Measurements from ENCODE around the gene SURF2. TPM values are rescaled to one million over a fixed set of nuclear protein-coding genes. Genes with fewer than 3 reads are reported as not detected.
"Not testable (repeated sequence)": the region's sequence is repeated elsewhere in the genome, so short reads cannot be mapped to it uniquely, and the experiment has no call there.

The SURF2 gene
- total RNA-seq (10 to 100 TPM; 10.2 to 32.3 (median 15.2) TPM), polyA plus RNA-seq (10 to 100 TPM; 17.4 to 27.1 (median 19.9) TPM)

DNA sequence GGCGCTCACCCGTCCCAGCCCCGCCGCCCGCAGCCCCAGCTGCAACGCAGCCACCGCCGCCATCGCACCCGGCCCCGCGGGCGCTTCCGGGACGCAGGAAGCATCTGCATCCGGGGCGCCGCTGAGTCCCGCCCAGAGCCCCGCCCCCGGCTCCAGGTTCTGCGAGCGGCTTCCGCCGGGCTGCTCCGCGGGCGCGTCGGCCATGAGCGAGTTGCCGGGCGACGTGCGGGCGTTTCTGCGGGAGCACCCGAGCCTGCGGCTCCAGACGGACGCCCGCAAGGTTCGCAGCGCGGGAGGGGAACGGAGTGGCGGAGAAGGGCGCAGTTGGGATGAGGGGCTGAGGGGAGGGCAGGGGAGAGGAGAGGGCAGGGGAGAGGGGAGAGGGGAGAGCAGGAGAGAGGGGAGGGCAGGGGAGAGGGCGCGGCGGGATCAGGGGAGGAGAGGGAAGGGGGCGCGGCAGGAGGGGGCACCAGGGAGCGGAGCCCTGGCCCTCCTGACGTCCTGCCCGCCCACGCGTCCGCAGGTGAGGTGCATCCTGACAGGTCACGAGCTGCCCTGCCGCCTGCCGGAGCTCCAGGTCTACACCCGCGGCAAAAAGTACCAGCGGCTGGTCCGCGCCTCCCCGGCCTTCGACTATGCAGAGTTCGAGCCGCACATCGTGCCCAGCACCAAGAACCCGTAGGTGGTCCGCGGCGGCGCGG lies at the start of gene SURF2, which contains the start of gene SURF1:
TSS of gene SURF2 (plus strand) at position 160 of the 701 bp plus-strand sequence. CDS start at position 203, 43 bp downstream.
TSS of gene SURF1 (minus strand) at position 97 of the 701 bp plus-strand sequence. CDS start at position 63, 34 bp downstream.
- Histone ChIP-seq H3K9me3 (no peaks in the 10 kb centered on the region), H3K27ac (peak within 1 kb of the TSS; percentile 69 to 87 (median 78)), H3K4me3 (peak within 1 kb of the TSS; percentile 62 to 86 (median 75)), H3K27me3 (no peaks in the 10 kb centered on the region), H3K36me3 (peaks cover 0 to 45% (median 24%) of the 10 kb centered on the region in 4 donors), H3K4me1 (peaks cover 0 to 31% (median 27%) of the 10 kb centered on the region in 4 donors)
- intact Hi-C loops (cut with DNase I): loop anchor here (1.0 kb wide), 1 partner anchor 20 kb away; the partner anchor contains the start of genes STKLD1 and SURF4
- 1% methylated on average over 78 of the region's 78 CpGs for WGBS, 2 donors
- peak; percentile 93 for DNase-seq
- peak; percentile 53 to 95 (median 86) for TF ChIP-seq POLR2AphosphoS5 (IDR thresholded peaks at IDR 0.05)
- TF ChIP-seq, protein P1, sequence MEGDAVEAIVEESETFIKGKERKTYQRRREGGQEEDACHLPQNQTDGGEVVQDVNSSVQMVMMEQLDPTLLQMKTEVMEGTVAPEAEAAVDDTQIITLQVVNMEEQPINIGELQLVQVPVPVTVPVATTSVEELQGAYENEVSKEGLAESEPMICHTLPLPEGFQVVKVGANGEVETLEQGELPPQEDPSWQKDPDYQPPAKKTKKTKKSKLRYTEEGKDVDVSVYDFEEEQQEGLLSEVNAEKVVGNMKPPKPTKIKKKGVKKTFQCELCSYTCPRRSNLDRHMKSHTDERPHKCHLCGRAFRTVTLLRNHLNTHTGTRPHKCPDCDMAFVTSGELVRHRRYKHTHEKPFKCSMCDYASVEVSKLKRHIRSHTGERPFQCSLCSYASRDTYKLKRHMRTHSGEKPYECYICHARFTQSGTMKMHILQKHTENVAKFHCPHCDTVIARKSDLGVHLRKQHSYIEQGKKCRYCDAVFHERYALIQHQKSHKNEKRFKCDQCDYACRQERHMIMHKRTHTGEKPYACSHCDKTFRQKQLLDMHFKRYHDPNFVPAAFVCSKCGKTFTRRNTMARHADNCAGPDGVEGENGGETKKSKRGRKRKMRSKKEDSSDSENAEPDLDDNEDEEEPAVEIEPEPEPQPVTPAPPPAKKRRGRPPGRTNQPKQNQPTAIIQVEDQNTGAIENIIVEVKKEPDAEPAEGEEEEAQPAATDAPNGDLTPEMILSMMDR (IDR thresholded peaks at IDR 0.05): no peak

DNA sequence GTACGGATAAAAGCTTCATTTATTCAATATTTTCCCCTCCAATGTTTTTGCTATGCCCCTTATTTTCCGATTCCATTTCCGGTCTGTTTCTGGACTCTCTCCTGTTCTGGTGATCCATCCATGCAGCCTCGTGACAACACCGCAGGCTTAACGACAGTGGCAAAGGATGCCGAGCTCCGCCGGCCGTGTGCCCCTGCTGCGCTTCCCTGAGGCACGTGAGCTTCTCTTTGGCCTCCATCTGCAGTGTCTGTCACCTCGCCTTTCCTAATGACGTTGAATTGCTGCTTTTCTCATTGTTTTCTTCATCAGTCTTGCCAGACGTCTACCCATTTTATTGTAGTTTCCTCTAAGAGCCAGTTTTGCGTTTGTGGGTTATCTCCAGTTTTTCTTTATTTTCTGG lies 49.0 kb upstream of the SURF2 start:
- H3K4me3 ChIP-seq: no peak overlapping the region
- 82 to 85% methylated on average over 16 of the region's 16 CpGs for WGBS, 2 donors
- intact Hi-C loops (cut with DNase I): no loop called here
- H3K27ac ChIP-seq: no peak overlapping the region
- DNase-seq: no peak
- no peaks in the 10 kb centered on the region for H3K4me1 ChIP-seq
- H3K27me3 ChIP-seq: peaks cover 0 to 7% (median 0%) of the 10 kb centered on the region in 3 donors
- H3K9me3 ChIP-seq: no peaks in the 10 kb centered on the region
- no peak for TF ChIP-seq POLR2AphosphoS5 (IDR thresholded peaks at IDR 0.05)
- no peak for TF ChIP-seq POLR2A (IDR thresholded peaks at IDR 0.05)
- TF ChIP-seq EP300 (IDR thresholded peaks at IDR 0.05): no peak
- TF ChIP-seq, protein P1 (IDR thresholded peaks at IDR 0.05): no peak
- H3K36me3 ChIP-seq: no peaks in the 10 kb centered on the region

- H3K9me3 ChIP-seq: no peaks in the 10 kb centered on the region
- H3K36me3 ChIP-seq: no peaks in the 10 kb centered on the region
- intact Hi-C loops (cut with DNase I): no loop called here
- peaks cover 0 to 3% (median 0%) of the 10 kb centered on the region in 3 donors for H3K27me3 ChIP-seq
- H3K4me1 ChIP-seq: no peaks in the 10 kb centered on the region
- no peak overlapping the region for H3K4me3 ChIP-seq
- H3K27ac ChIP-seq: no peak overlapping the region
- TF ChIP-seq EP300 (IDR thresholded peaks at IDR 0.05) (no peak), POLR2A (IDR thresholded peaks at IDR 0.05) (no peak), POLR2AphosphoS5 (IDR thresholded peaks at IDR 0.05) (no peak)
- TF ChIP-seq, protein P1 (IDR thresholded peaks at IDR 0.05): no peak
- WGBS, 2 donors: 89 to 90% methylated on average over 6 of the region's 6 CpGs
- no peak for DNase-seq
These were observed 46.7 kb upstream of the SURF2 start for GRCh38 chr9:133309608-133310007.

- Histone ChIP-seq H3K9me3 (no peaks in the 10 kb centered on the region), H3K36me3 (no peaks in the 10 kb centered on the region), H3K27ac (no peak overlapping the region), H3K4me1 (no peaks in the 10 kb centered on the region), H3K27me3 (no peaks in the 10 kb centered on the region), H3K4me3 (no peak overlapping the region)
- DNase-seq: no peak
- intact Hi-C loops (cut with DNase I): no loop called here
- TF ChIP-seq EP300 (IDR thresholded peaks at IDR 0.05) (no peak), POLR2AphosphoS5 (IDR thresholded peaks at IDR 0.05) (no peak), POLR2A (IDR thresholded peaks at IDR 0.05) (no peak)
- TF ChIP-seq, protein P1 (IDR thresholded peaks at IDR 0.05): no peak
- 89 to 91% methylated on average over 2 of the region's 2 CpGs for WGBS, 2 donors
These were observed 40.4 kb upstream of the SURF2 start for GRCh38 chr9:133315997-133316396.

DNA sequence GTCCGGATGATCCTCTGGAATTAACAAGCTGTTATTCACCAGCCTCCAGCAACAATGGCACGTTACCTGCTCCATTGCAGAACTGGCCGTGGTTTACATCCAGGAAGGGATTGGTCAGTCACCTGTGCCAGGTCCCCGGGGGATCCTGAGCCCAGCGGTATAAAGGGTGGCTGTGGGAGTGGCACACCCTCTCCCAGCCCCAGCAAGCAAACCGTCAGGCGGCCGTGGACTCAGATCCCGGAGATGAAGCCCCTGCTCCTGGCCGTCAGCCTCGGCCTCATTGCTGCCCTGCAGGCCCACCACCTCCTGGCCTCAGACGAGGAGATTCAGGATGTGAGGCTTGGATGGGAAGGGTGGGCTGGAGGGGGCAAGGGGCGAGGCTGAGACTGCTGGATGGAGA lies 38.8 kb upstream of the SURF2 start:
- H3K4me1 ChIP-seq; H3K27ac ChIP-seq; H3K4me3 ChIP-seq; H3K9me3 ChIP-seq; intact Hi-C loops (cut with DNase I); H3K36me3 ChIP-seq; H3K27me3 ChIP-seq: not testable (repeated sequence)
- 85 to 87% methylated on average over 13 of the region's 13 CpGs for WGBS, 2 donors
- peak; percentile 39 for DNase-seq

Data from sigmoid colon (tissue), 7 donors.